K562 (cell line): ENCODE data around the gene UBXN11. TPM values are rescaled to one million over a fixed set of nuclear protein-coding genes. Genes with fewer than 3 reads are reported as not detected.
A peak's percentile ranks its signal among the peaks of the same experiment; 100 is the strongest.

Experiments used
- BDP1 ChIP-seq: IDR thresholded peaks from 3 replicates; pipeline ENCODE4 v1.6.1; 2011; ENCODE audit not compliant: insufficient read length, insufficient read depth
- CHD4 ChIP-seq: fragments of 200-600 bp; sonication (generic); IDR thresholded peaks from 3 replicates; pipeline ENCODE4 v1.6.1; 2012; ENCODE audit warnings: low read depth, mild to moderate bottlenecking, mixed read lengths, low read length, inconsistent platforms; ENCODE audit not compliant: insufficient read depth, insufficient replicate concordance, poor library complexity, severe bottlenecking
- COPS2 ChIP-seq: fragments of 450-650 bp; conservative IDR thresholded peaks from 2 replicates; pipeline ENCODE4 v1.6.1; 2016; ENCODE audit warnings: mild to moderate bottlenecking, moderate library complexity
- FOS ChIP-seq: IDR thresholded peaks from 3 replicates; pipeline ENCODE4 v1.6.1; 2011; ENCODE audit not compliant: insufficient read length; ENCODE audit errors: extremely low read depth
- GTF2A2 ChIP-seq: IDR thresholded peaks from 2 replicates; pipeline ENCODE4 v1.6.1; 2016; ENCODE audit warnings: mild to moderate bottlenecking, missing genetic modification characterization, missing compliant biosample characterization
- KHSRP ChIP-seq: fragments of 450-650 bp; IDR thresholded peaks from 2 replicates; pipeline ENCODE4 v1.6.1; 2017
- MEF2A ChIP-seq: IDR thresholded peaks from 2 replicates; pipeline ENCODE4 v1.6.1; 2011; ENCODE audit warnings: low read depth, mild to moderate bottlenecking, low read length, moderate library complexity; ENCODE audit not compliant: control insufficient read depth
- NRF1 ChIP-seq, 2 experiments: fragments of 450-650 bp; IDR thresholded peaks in 1 of 2; conservative IDR thresholded peaks in 1 of 2; 2 replicates each; pipeline ENCODE4 v1.6.1; 2014; ENCODE audit warnings: mild to moderate bottlenecking in 2 of 2
- TBL1XR1 ChIP-seq, 2 experiments: IDR thresholded peaks; 2 replicates each; pipeline ENCODE4 v1.6.1; 2012; ENCODE audit warnings: improper control_type of control experiment in 2 of 2, low read length in 2 of 2, mild to moderate bottlenecking in 1 of 2
- TEAD4 ChIP-seq, 2 experiments: sonication (generic) in 1 of 2; formaldehyde crosslinking in 1 of 2; IDR thresholded peaks; 2 replicates each; pipeline versions ENCODE4 v1.6.1 to v1.8.0; 2012 to 2022; ENCODE audit warnings: borderline replicate concordance in 1 of 2, inconsistent platforms in 1 of 2, low read length in 1 of 2, mild to moderate bottlenecking in 1 of 2, missing genetic modification reagents in 1 of 2
- TRIM28 ChIP-seq: fragments of 450-650 bp; IDR thresholded peaks from 2 replicates; pipeline ENCODE4 v1.6.1; 2017
- U2AF2 ChIP-seq: fragments of 200-400 bp; formaldehyde crosslinking; optimal IDR thresholded peaks from 2 replicates; pipeline ENCODE3; 2017; ENCODE audit warnings: low read depth, mild to moderate bottlenecking, low read length
- ZKSCAN3 ChIP-seq: fragments of 250-450 bp; sonication (Bioruptor Pico); IDR thresholded peaks from 2 replicates; pipeline ENCODE4 v1.4.0; 2020
- ZNF174 ChIP-seq: fragments of 250-450 bp; sonication (Bioruptor Pico); IDR thresholded peaks from 2 replicates; pipeline ENCODE4 v1.4.0; 2020; ENCODE audit warnings: mild to moderate bottlenecking
- ZNF507 ChIP-seq: conservative IDR thresholded peaks from 2 replicates; pipeline ENCODE4 v1.6.1; 2017; ENCODE audit warnings: missing genetic modification characterization, missing compliant biosample characterization
- polyA plus RNA-seq, 8 experiments: library from polyadenylated mRNA; depleted of rRNA in 4 of 8; stranded (reverse) in 5 of 8; unstranded in 3 of 8; fragments of >200 nt; fragmentation: Nextera tagmentation in 2 of 8; fragmentation: Illumina TruSeq in 1 of 8; extraction: Ambion mirVana in 2 of 8; extraction: Trizol in 1 of 8; gene quantifications; 2 replicates each; pipeline versions ENCODE4 v1.2.1 to v1.2.3, GENCODE V29; 2011 to 2014; ENCODE audit warnings: inconsistent platforms in 1 of 8, missing spikeins in 1 of 8
- total RNA-seq, 7 experiments: library from RNA; depleted of rRNA in 6 of 7; stranded (reverse); fragments of >200 nt in 6 of 7; fragmentation: Illumina TruSeq in 2 of 7; extraction: Trizol in 2 of 7; gene quantifications; 2 replicates each; pipeline versions ENCODE4 v1.2.1 to v1.2.3, GENCODE V29; 2011 to 2021; ENCODE audit warnings: low replicate concordance in 1 of 7
- TF ChIP-seq, protein P1 (sequence below): sonication (generic); formaldehyde crosslinking; IDR thresholded peaks from 2 replicates; pipeline ENCODE4 v1.8.0; 2023; ENCODE audit warnings: missing genetic modification reagents, mild to moderate bottlenecking, borderline replicate concordance
- TF ChIP-seq, protein P2 (sequence below): IDR thresholded peaks from 2 replicates; pipeline ENCODE4 v1.6.1; 2011; ENCODE audit not compliant: insufficient read length; ENCODE audit errors: extremely low read depth
- TF ChIP-seq, protein P3 (sequence below), 2 experiments: IDR thresholded peaks in 1 of 2; conservative IDR thresholded peaks in 1 of 2; 2 replicates each; pipeline ENCODE4 v1.6.1; 2016; ENCODE audit warnings: low read depth in 2 of 2, mild to moderate bottlenecking in 1 of 2, missing compliant biosample characterization in 1 of 2, missing genetic modification characterization in 1 of 2, moderate library complexity in 1 of 2

The UBXN11 gene
- total and polyA plus RNA-seq, 9 of the 15 experiments (the other 6 are each of a cell fraction or from before 2014, with no cell fraction given) = 0.48 to 34.3 (median 11.3) TPM

DNA sequence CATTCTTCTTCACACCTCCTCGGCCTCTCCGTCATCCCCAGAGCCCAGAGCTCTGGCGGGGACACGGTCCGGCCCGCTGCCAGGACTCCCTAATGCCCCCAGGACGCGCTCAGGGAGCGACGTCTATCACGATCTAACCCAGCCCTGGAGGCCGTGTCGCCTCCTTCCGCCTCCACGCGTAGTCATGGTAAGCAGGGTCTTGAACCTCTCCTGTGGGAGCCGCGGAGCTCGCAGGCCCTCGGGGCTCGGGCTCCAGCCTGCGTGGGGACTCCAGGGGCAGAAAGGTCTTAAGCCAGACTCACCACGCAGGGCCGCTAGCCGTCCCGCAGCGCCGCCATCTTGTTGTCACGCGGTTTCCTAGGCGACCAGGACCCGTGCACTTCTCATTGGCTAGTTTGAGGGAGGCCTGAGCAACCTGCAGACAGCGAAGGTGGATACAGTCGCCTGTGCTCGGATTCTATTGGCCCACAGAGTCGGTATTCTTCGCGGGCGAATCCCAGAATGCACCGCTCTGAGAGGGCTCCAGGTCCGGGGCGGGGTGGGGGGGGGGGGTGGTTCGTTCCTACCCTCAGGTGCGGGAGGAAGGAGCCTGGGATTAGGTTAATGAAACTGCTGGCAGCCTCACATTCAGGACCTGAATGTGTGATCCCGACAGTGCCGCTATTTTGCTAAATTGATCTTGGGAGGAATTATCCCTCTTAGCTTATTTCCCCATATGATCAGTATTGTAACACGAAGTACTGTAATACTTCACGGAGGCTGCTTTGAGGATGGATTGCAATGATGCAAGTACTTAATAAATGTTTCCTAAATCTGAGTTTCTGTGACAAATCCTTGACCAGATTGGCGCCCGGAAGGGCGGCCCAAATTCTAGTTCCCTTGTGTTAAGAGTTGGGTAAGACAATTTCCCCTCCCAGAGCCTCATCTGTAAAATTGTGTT is at the start of gene UBXN11 (continued):
- TF ChIP-seq KHSRP = no peak
- TF ChIP-seq ZNF174 (CRISPR knock-in tag) = no peak
- no peak for TF ChIP-seq COPS2
- TF ChIP-seq, protein P1, sequence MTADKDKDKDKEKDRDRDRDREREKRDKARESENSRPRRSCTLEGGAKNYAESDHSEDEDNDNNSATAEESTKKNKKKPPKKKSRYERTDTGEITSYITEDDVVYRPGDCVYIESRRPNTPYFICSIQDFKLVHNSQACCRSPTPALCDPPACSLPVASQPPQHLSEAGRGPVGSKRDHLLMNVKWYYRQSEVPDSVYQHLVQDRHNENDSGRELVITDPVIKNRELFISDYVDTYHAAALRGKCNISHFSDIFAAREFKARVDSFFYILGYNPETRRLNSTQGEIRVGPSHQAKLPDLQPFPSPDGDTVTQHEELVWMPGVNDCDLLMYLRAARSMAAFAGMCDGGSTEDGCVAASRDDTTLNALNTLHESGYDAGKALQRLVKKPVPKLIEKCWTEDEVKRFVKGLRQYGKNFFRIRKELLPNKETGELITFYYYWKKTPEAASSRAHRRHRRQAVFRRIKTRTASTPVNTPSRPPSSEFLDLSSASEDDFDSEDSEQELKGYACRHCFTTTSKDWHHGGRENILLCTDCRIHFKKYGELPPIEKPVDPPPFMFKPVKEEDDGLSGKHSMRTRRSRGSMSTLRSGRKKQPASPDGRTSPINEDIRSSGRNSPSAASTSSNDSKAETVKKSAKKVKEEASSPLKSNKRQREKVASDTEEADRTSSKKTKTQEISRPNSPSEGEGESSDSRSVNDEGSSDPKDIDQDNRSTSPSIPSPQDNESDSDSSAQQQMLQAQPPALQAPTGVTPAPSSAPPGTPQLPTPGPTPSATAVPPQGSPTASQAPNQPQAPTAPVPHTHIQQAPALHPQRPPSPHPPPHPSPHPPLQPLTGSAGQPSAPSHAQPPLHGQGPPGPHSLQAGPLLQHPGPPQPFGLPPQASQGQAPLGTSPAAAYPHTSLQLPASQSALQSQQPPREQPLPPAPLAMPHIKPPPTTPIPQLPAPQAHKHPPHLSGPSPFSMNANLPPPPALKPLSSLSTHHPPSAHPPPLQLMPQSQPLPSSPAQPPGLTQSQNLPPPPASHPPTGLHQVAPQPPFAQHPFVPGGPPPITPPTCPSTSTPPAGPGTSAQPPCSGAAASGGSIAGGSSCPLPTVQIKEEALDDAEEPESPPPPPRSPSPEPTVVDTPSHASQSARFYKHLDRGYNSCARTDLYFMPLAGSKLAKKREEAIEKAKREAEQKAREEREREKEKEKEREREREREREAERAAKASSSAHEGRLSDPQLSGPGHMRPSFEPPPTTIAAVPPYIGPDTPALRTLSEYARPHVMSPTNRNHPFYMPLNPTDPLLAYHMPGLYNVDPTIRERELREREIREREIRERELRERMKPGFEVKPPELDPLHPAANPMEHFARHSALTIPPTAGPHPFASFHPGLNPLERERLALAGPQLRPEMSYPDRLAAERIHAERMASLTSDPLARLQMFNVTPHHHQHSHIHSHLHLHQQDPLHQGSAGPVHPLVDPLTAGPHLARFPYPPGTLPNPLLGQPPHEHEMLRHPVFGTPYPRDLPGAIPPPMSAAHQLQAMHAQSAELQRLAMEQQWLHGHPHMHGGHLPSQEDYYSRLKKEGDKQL (CRISPR knock-in tag) = no peak
- TF ChIP-seq MEF2A = no peak
- TF ChIP-seq ZKSCAN3 (CRISPR knock-in tag) = no peak
- no peak for TF ChIP-seq GTF2A2 (tag)
- TF ChIP-seq CHD4 = no peak
- TF ChIP-seq, protein P2, sequence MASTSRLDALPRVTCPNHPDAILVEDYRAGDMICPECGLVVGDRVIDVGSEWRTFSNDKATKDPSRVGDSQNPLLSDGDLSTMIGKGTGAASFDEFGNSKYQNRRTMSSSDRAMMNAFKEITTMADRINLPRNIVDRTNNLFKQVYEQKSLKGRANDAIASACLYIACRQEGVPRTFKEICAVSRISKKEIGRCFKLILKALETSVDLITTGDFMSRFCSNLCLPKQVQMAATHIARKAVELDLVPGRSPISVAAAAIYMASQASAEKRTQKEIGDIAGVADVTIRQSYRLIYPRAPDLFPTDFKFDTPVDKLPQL = no peak
- TF ChIP-seq FOS = peak; percentile 82
- TF ChIP-seq ZNF507 (tag) = no peak
- no peak for TF ChIP-seq BDP1
- TF ChIP-seq NRF1 (conservative IDR thresholded peaks at IDR 0.05 in 1 of 2, IDR thresholded peaks at IDR 0.05 in 1 of 2) = peak; percentile 75 to 80
- TF ChIP-seq, protein P3, sequence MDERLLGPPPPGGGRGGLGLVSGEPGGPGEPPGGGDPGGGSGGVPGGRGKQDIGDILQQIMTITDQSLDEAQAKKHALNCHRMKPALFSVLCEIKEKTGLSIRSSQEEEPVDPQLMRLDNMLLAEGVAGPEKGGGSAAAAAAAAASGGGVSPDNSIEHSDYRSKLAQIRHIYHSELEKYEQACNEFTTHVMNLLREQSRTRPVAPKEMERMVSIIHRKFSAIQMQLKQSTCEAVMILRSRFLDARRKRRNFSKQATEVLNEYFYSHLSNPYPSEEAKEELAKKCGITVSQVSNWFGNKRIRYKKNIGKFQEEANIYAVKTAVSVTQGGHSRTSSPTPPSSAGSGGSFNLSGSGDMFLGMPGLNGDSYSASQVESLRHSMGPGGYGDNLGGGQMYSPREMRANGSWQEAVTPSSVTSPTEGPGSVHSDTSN (CRISPR knock-in tag; IDR thresholded peaks at IDR 0.05; ENCODE audit: low read depth) = no peak
- TF ChIP-seq, protein P3 (tag; conservative IDR thresholded peaks at IDR 0.05; ENCODE audit: low read depth) = no peak
- TF ChIP-seq TEAD4 (IDR thresholded peaks at IDR 0.05; ENCODE audit: low read length) = no peak
- TF ChIP-seq TEAD4 (CRISPR knock-in tag; IDR thresholded peaks at IDR 0.05; ENCODE audit: borderline replicate concordance) = no peak
- TF ChIP-seq U2AF2 = no peak
- TF ChIP-seq TRIM28 = no peak
- peak in 1 of 2 experiments; percentile 24; a peak in 1 of 4 replicates for TF ChIP-seq TBL1XR1 (IDR thresholded peaks at IDR 0.05; ENCODE audit: low read length in 2 of 2)
